Naive B cell (primary cell): Measurements from ENCODE around the gene GTSF1L. TPM values are rescaled to one million over a fixed set of nuclear protein-coding genes. Genes with fewer than 3 reads are reported as not detected.

Experiments used
- ATAC-seq, 2 donors: fragments of 150-1000 bp; cut with Tn5 transposase; 2 replicates each; pipeline ENCODE4 v1.10.0; 2021; ENCODE audit warnings: low read depth in 2 of 2, mild to moderate bottlenecking in 2 of 2, moderate library complexity in 2 of 2
- DNase-seq: peaks from one replicate; pipeline ENCODE4 v3.0.0; 2022
- H3K27ac Mint-ChIP-seq, 6 donors: one replicate each; pipeline ENCODE4 v1.8.0; 2020 to 2022; ENCODE audit warnings: mild to moderate bottlenecking in 6 of 6, mixed read lengths in 6 of 6, moderate library complexity in 5 of 6, inconsistent platforms in 2 of 6
- H3K27me3 Mint-ChIP-seq, 3 donors: one replicate each; pipeline ENCODE4 v1.8.0; 2021 to 2022; ENCODE audit warnings: mixed read lengths in 3 of 3, mild to moderate bottlenecking in 1 of 3
- H3K36me3 Mint-ChIP-seq, 2 donors: one replicate each; pipeline ENCODE4 v1.8.0; 2020 to 2022; ENCODE audit warnings: mixed read lengths in 2 of 2, inconsistent platforms in 1 of 2, mild to moderate bottlenecking in 1 of 2
- H3K4me1 Mint-ChIP-seq, 3 donors: one replicate each; pipeline ENCODE4 v1.8.0; 2020 to 2022; ENCODE audit warnings: mixed read lengths in 3 of 3, inconsistent platforms in 1 of 3, mild to moderate bottlenecking in 1 of 3, moderate library complexity in 1 of 3
- H3K4me3 Mint-ChIP-seq, 8 donors: one replicate each; pipeline ENCODE4 v1.8.0; 2020 to 2022; ENCODE audit warnings: mild to moderate bottlenecking in 8 of 8, mixed read lengths in 8 of 8, moderate library complexity in 8 of 8, inconsistent platforms in 2 of 8
- H3K9me3 Mint-ChIP-seq, 7 donors: one replicate each; pipeline ENCODE4 v1.8.0; 2020 to 2022; ENCODE audit warnings: mixed read lengths in 7 of 7, mild to moderate bottlenecking in 5 of 7, inconsistent platforms in 2 of 7, moderate library complexity in 1 of 7
- polyA plus RNA-seq, 6 donors: library from polyadenylated mRNA; unstranded; fragments of 300-500 nt; fragmentation: Illumina TruSeq; gene quantifications; one replicate each; pipeline ENCODE4 v1.2.3, GENCODE V29; 2021; ENCODE audit warnings: low read depth in 6 of 6

The GTSF1L gene
- polyA plus RNA-seq, 6 donors from 2014 or later, result 0.81 to 0.96 TPM; not detected in 4

GRCh38 chr20:43699941-43700565 is 26.7 kb downstream of the GTSF1L start:
- Mint-ChIP-seq H3K27ac (peak overlapping the region in 2 of 6 donors; percentile 18 to 54), H3K36me3 (peaks cover 6 to 7% of the 10 kb centered on the region in 2 donors), H3K27me3 (no peaks in the 10 kb centered on the region), H3K4me1 (peaks cover 0 to 4% (median 2%) of the 10 kb centered on the region in 3 donors), H3K4me3 (peak overlapping the region in 1 of 8 donors; percentile 10), H3K9me3 (no peaks in the 10 kb centered on the region)
- DNase-seq (no peak), ATAC-seq (no peak)

- H3K27ac Mint-ChIP-seq, result peak overlapping the region in 2 of 6 donors; percentile 28 to 59
- peaks cover 0 to 7% (median 6%) of the 10 kb centered on the region in 3 donors for H3K4me1 Mint-ChIP-seq
- DNase-seq (no peak), ATAC-seq (no peak)
- H3K27me3 Mint-ChIP-seq, result no peaks in the 10 kb centered on the region
- H3K4me3 Mint-ChIP-seq, result no peak overlapping the region
- H3K9me3 Mint-ChIP-seq, result no peaks in the 10 kb centered on the region
- H3K36me3 Mint-ChIP-seq, result peaks cover 6 to 7% of the 10 kb centered on the region in 2 donors
Observed at GRCh38 chr20:43695571-43695970, 31.2 kb downstream of the GTSF1L start.

GRCh38 chr20:43694763-43695162 is 32.0 kb downstream of the GTSF1L start:
- no peaks in the 10 kb centered on the region for H3K27me3 Mint-ChIP-seq
- ATAC-seq (no peak), DNase-seq (no peak)
- H3K4me1 Mint-ChIP-seq, result peaks cover 0 to 6% (median 5%) of the 10 kb centered on the region in 3 donors
- H3K9me3 Mint-ChIP-seq, result no peaks in the 10 kb centered on the region
- peak overlapping the region in 1 of 6 donors; percentile 33 for H3K27ac Mint-ChIP-seq
- H3K36me3 Mint-ChIP-seq, result peaks cover 1 to 6% of the 10 kb centered on the region in 2 donors
- no peak overlapping the region for H3K4me3 Mint-ChIP-seq

- peaks cover 0 to 16% (median 5%) of the 10 kb centered on the region in 3 donors for H3K4me1 Mint-ChIP-seq
- peaks cover 0 to 3% of the 10 kb centered on the region in 2 donors for H3K36me3 Mint-ChIP-seq
- H3K27me3 Mint-ChIP-seq, result no peaks in the 10 kb centered on the region
- no peaks in the 10 kb centered on the region for H3K9me3 Mint-ChIP-seq
- H3K27ac Mint-ChIP-seq, result peak overlapping the region in 4 of 6 donors; percentile 21 to 83 (median 54)
- ATAC-seq (peak; percentile 90 to 97), DNase-seq (peak; percentile 73)
- H3K4me3 Mint-ChIP-seq, result peak overlapping the region in 1 of 8 donors; percentile 45
Observed at GRCh38 chr20:43691928-43692524, 34.8 kb downstream of the GTSF1L start.

GRCh38 chr20:43690943-43691598 is 35.7 kb downstream of the GTSF1L start:
- ATAC-seq (no peak), DNase-seq (no peak)
- peak overlapping the region in 3 of 6 donors; percentile 25 to 67 (median 49) for H3K27ac Mint-ChIP-seq
- no peaks in the 10 kb centered on the region for H3K27me3 Mint-ChIP-seq
- H3K36me3 Mint-ChIP-seq, result peaks cover 0 to 3% of the 10 kb centered on the region in 2 donors
- H3K4me1 Mint-ChIP-seq, result peaks cover 0 to 16% (median 6%) of the 10 kb centered on the region in 3 donors
- no peak overlapping the region for H3K4me3 Mint-ChIP-seq
- H3K9me3 Mint-ChIP-seq, result no peaks in the 10 kb centered on the region

GRCh38 chr20:43689165-43689564 is 37.6 kb downstream of the GTSF1L start:
- Mint-ChIP-seq H3K27ac (peak overlapping the region in 4 of 6 donors; percentile 43 to 78 (median 74)), H3K27me3 (no peaks in the 10 kb centered on the region), H3K9me3 (no peaks in the 10 kb centered on the region), H3K4me3 (no peak overlapping the region), H3K4me1 (peaks cover 0 to 16% (median 8%) of the 10 kb centered on the region in 3 donors), H3K36me3 (peaks cover 0 to 3% of the 10 kb centered on the region in 2 donors)
- no peak for DNase-seq
- ATAC-seq, result no peak

- ATAC-seq, result no peak
- Mint-ChIP-seq H3K4me1 (peaks cover 12 to 27% (median 26%) of the 10 kb centered on the region in 3 donors), H3K9me3 (no peaks in the 10 kb centered on the region), H3K27ac (peak overlapping the region; percentile 8 to 88 (median 66)), H3K27me3 (no peaks in the 10 kb centered on the region), H3K4me3 (peak overlapping the region in 2 of 8 donors; percentile 9 to 59), H3K36me3 (peaks cover 0 to 3% of the 10 kb centered on the region in 2 donors)
- no peak for DNase-seq
Observed at GRCh38 chr20:43686820-43687219, 40.0 kb downstream of the GTSF1L start.

- Mint-ChIP-seq H3K4me1 (peaks cover 28 to 62% (median 39%) of the 10 kb centered on the region in 3 donors), H3K36me3 (no peaks in the 10 kb centered on the region), H3K4me3 (peak overlapping the region; percentile 69 to 92 (median 77)), H3K27ac (peak overlapping the region; percentile 97 to 100 (median 100)), H3K27me3 (no peaks in the 10 kb centered on the region), H3K9me3 (no peaks in the 10 kb centered on the region)
- DNase-seq, result no peak
- peak; percentile 4 to 11 for ATAC-seq
Observed at GRCh38 chr20:43682446-43682845, 44.4 kb downstream of the GTSF1L start.

GRCh38 chr20:43681991-43682410 is 44.8 kb downstream of the GTSF1L start:
- Mint-ChIP-seq H3K4me1 (peaks cover 33 to 65% (median 43%) of the 10 kb centered on the region in 3 donors), H3K36me3 (no peaks in the 10 kb centered on the region), H3K27ac (peak overlapping the region; percentile 97 to 100 (median 100)), H3K27me3 (no peaks in the 10 kb centered on the region), H3K4me3 (peak overlapping the region; percentile 69 to 92 (median 77)), H3K9me3 (no peaks in the 10 kb centered on the region)
- DNase-seq (peak; percentile 94), ATAC-seq (peak; percentile 90)

- peak; percentile 42 to 46 for ATAC-seq
- peak overlapping the region; percentile 69 to 92 (median 77) for H3K4me3 Mint-ChIP-seq
- peak; percentile 71 for DNase-seq
- no peaks in the 10 kb centered on the region for H3K9me3 Mint-ChIP-seq
- H3K27ac Mint-ChIP-seq, result peak overlapping the region; percentile 97 to 100 (median 100)
- no peaks in the 10 kb centered on the region for H3K27me3 Mint-ChIP-seq
- no peaks in the 10 kb centered on the region for H3K36me3 Mint-ChIP-seq
- peaks cover 33 to 68% (median 45%) of the 10 kb centered on the region in 3 donors for H3K4me1 Mint-ChIP-seq
Observed at GRCh38 chr20:43681468-43681942, 45.3 kb downstream of the GTSF1L start.

GRCh38 chr20:43680981-43681380 is 45.8 kb downstream of the GTSF1L start:
- DNase-seq (no peak), ATAC-seq (no peak)
- Mint-ChIP-seq H3K4me3 (peak overlapping the region; percentile 69 to 92 (median 77)), H3K4me1 (peaks cover 36 to 66% (median 45%) of the 10 kb centered on the region in 3 donors), H3K36me3 (no peaks in the 10 kb centered on the region), H3K27me3 (no peaks in the 10 kb centered on the region), H3K9me3 (no peaks in the 10 kb centered on the region), H3K27ac (peak overlapping the region; percentile 97 to 100 (median 100))

GRCh38 chr20:43676368-43676767 is 50.4 kb downstream of the GTSF1L start:
- DNase-seq (no peak), ATAC-seq (no peak)
- no peaks in the 10 kb centered on the region for H3K27me3 Mint-ChIP-seq
- no peaks in the 10 kb centered on the region for H3K36me3 Mint-ChIP-seq
- peak overlapping the region in 3 of 6 donors; percentile 18 to 34 (median 32) for H3K27ac Mint-ChIP-seq
- H3K9me3 Mint-ChIP-seq, result no peaks in the 10 kb centered on the region
- peaks cover 20 to 44% (median 26%) of the 10 kb centered on the region in 3 donors for H3K4me1 Mint-ChIP-seq
- H3K4me3 Mint-ChIP-seq, result no peak overlapping the region
